Urinary bladder (tissue), 4 donors: ENCODE results near the gene WDR1. TPM values are rescaled to one million over a fixed set of nuclear protein-coding genes. Genes with fewer than 3 reads are reported as not detected.

Experiments used
- DNase-seq: peaks from one replicate; pipeline ENCODE4 v3.0.0-alpha.2; 2015; ENCODE audit errors: extremely low spot score
- H3K27ac ChIP-seq: one replicate; pipeline ENCODE4 v1.5.1; 2013; ENCODE audit warnings: low read depth, mild to moderate bottlenecking, moderate library complexity
- H3K36me3 ChIP-seq: one replicate; pipeline ENCODE4 v1.6.1; 2013; ENCODE audit warnings: mild to moderate bottlenecking, moderate library complexity; ENCODE audit not compliant: insufficient read depth
- H3K4me1 ChIP-seq: one replicate; pipeline ENCODE4 v1.6.1; 2013; ENCODE audit warnings: mild to moderate bottlenecking, moderate library complexity; ENCODE audit not compliant: insufficient read depth
- H3K4me3 ChIP-seq: one replicate; pipeline ENCODE4 v1.5.1; 2013; ENCODE audit warnings: low read depth, low read length
- WGBS: extraction: QIAGEN DNeasy Blood & Tissue Kit; methylation state at CpG from one replicate; pipeline ENCODE4 v1.1.7; 2013; 5-methylcytosine and 5-hydroxymethylcytosine counted together
- polyA plus RNA-seq: library from polyadenylated mRNA; stranded (reverse); fragments of 200-250 nt; gene quantifications from one replicate; pipeline ENCODE4 v1.2.3, GENCODE V29; 2013
- total RNA-seq: library from RNA; depleted of rRNA; stranded (reverse); fragments of >200 nt; gene quantifications from one replicate; pipeline ENCODE4 v1.2.3, GENCODE V29; 2014
- donor health status: healthy with polysubstance abuse.
- donor health status: healthy.

The WDR1 gene
- total and polyA plus RNA-seq, 2 donors: 107 to 361 TPM

GRCh38 chr4:10061650-10062415 is 54.8 kb downstream of the WDR1 start:
- Histone ChIP-seq H3K36me3 (no peaks in the 10 kb centered on the region), H3K27ac (no peak overlapping the region)
- WGBS: 80% methylated on average over 3 of the region's 3 CpGs

GRCh38 chr4:10058371-10058770 is 58.2 kb downstream of the WDR1 start:
- 90% methylated on average over 7 of the region's 7 CpGs for WGBS
- DNase-seq: no peak
- H3K4me1 ChIP-seq: no peaks in the 10 kb centered on the region
- H3K4me3 ChIP-seq: no peak overlapping the region
- no peak overlapping the region for H3K27ac ChIP-seq
- no peaks in the 10 kb centered on the region for H3K36me3 ChIP-seq

More at GRCh38 chr4:10061650-10062415, 54.8 kb downstream of the WDR1 start:
- H3K4me1 ChIP-seq: no peaks in the 10 kb centered on the region
- no peak overlapping the region for H3K4me3 ChIP-seq
- DNase-seq: no peak

- H3K4me3 ChIP-seq: no peak overlapping the region
- WGBS: 81% methylated on average over 4 of the region's 4 CpGs
- H3K36me3 ChIP-seq: no peaks in the 10 kb centered on the region
- no peaks in the 10 kb centered on the region for H3K4me1 ChIP-seq
- H3K27ac ChIP-seq: no peak overlapping the region
- DNase-seq: no peak
These were observed 59.6 kb downstream of the WDR1 start for GRCh38 chr4:10057023-10057395.

GRCh38 chr4:10056334-10057022 is 60.1 kb downstream of the WDR1 start:
- Histone ChIP-seq H3K27ac (no peak overlapping the region), H3K4me1 (no peaks in the 10 kb centered on the region), H3K36me3 (no peaks in the 10 kb centered on the region), H3K4me3 (no peak overlapping the region)
- WGBS: 75% methylated on average over 8 of the region's 8 CpGs
- DNase-seq: no peak

GRCh38 chr4:10055871-10056270 is 60.7 kb downstream of the WDR1 start:
- H3K36me3 ChIP-seq: no peaks in the 10 kb centered on the region
- H3K27ac ChIP-seq: no peak overlapping the region
- 91% methylated on average over 4 of the region's 4 CpGs for WGBS
- no peak for DNase-seq
- H3K4me3 ChIP-seq: no peak overlapping the region
- no peaks in the 10 kb centered on the region for H3K4me1 ChIP-seq

GRCh38 chr4:10054571-10055041 is 62.0 kb downstream of the WDR1 start:
- Histone ChIP-seq H3K27ac (no peak overlapping the region), H3K4me3 (no peak overlapping the region), H3K36me3 (no peaks in the 10 kb centered on the region), H3K4me1 (no peaks in the 10 kb centered on the region)
- DNase-seq: no peak
- WGBS: 68% methylated on average over 4 of the region's 4 CpGs

GRCh38 chr4:10053635-10054453 is 62.8 kb downstream of the WDR1 start:
- no peak for DNase-seq
- 92% methylated on average over 8 of the region's 8 CpGs for WGBS

GRCh38 chr4:10051517-10052135 is 65.0 kb downstream of the WDR1 start:
- H3K27ac ChIP-seq: no peak overlapping the region
- DNase-seq: no peak
- WGBS: 67% methylated on average over 11 of the region's 11 CpGs
- H3K4me1 ChIP-seq: no peaks in the 10 kb centered on the region
- H3K36me3 ChIP-seq: no peaks in the 10 kb centered on the region
- no peak overlapping the region for H3K4me3 ChIP-seq

More at GRCh38 chr4:10053635-10054453, 62.8 kb downstream of the WDR1 start:
- Histone ChIP-seq H3K36me3 (no peaks in the 10 kb centered on the region), H3K27ac (no peak overlapping the region), H3K4me1 (no peaks in the 10 kb centered on the region), H3K4me3 (no peak overlapping the region)

GRCh38 chr4:10050721-10051120 is 65.9 kb downstream of the WDR1 start:
- DNase-seq: no peak
- H3K36me3 ChIP-seq: no peaks in the 10 kb centered on the region
- no peaks in the 10 kb centered on the region for H3K4me1 ChIP-seq
- H3K4me3 ChIP-seq: no peak overlapping the region
- no peak overlapping the region for H3K27ac ChIP-seq
- 72% methylated on average over 5 of the region's 5 CpGs for WGBS

GRCh38 chr4:10050261-10050661 is 66.3 kb downstream of the WDR1 start:
- H3K27ac ChIP-seq: no peak overlapping the region
- DNase-seq: no peak
- H3K4me3 ChIP-seq: no peak overlapping the region
- no peaks in the 10 kb centered on the region for H3K36me3 ChIP-seq
- no peaks in the 10 kb centered on the region for H3K4me1 ChIP-seq
- WGBS: 85% methylated on average over 3 of the region's 3 CpGs

- WGBS: 70% methylated on average over 4 of the region's 4 CpGs
- no peak overlapping the region for H3K4me3 ChIP-seq
- no peaks in the 10 kb centered on the region for H3K36me3 ChIP-seq
- no peaks in the 10 kb centered on the region for H3K4me1 ChIP-seq
- no peak for DNase-seq
- H3K27ac ChIP-seq: no peak overlapping the region
These were observed 67.5 kb downstream of the WDR1 start for GRCh38 chr4:10048941-10049697.

- 86% methylated on average over 5 of the region's 5 CpGs for WGBS
- H3K27ac ChIP-seq: no peak overlapping the region
These were observed 68.6 kb downstream of the WDR1 start for GRCh38 chr4:10047967-10048366.

GRCh38 chr4:10046471-10046870 is 70.1 kb downstream of the WDR1 start:
- Histone ChIP-seq H3K36me3 (no peaks in the 10 kb centered on the region), H3K4me1 (no peaks in the 10 kb centered on the region), H3K27ac (no peak overlapping the region), H3K4me3 (no peak overlapping the region)
- WGBS: 72% methylated on average over 3 of the region's 3 CpGs
- DNase-seq: no peak

More at GRCh38 chr4:10047967-10048366, 68.6 kb downstream of the WDR1 start:
- Histone ChIP-seq H3K4me3 (no peak overlapping the region), H3K36me3 (no peaks in the 10 kb centered on the region), H3K4me1 (no peaks in the 10 kb centered on the region)
- no peak for DNase-seq
